CD4-positive, alpha-beta T cell treated with Interleukin-15 for 4 hours (primary cell): Measurements from ENCODE around the gene KLF17.
"Not testable (repeated sequence)": the region's sequence is repeated elsewhere in the genome, so short reads cannot be mapped to it uniquely, and the experiment has no call there.

Experiments
- DNase-seq: peaks from one replicate; pipeline ENCODE4 v3.0.0-alpha.2; 2020; ENCODE audit warnings: low spot score

KLF17 gene

DNA sequence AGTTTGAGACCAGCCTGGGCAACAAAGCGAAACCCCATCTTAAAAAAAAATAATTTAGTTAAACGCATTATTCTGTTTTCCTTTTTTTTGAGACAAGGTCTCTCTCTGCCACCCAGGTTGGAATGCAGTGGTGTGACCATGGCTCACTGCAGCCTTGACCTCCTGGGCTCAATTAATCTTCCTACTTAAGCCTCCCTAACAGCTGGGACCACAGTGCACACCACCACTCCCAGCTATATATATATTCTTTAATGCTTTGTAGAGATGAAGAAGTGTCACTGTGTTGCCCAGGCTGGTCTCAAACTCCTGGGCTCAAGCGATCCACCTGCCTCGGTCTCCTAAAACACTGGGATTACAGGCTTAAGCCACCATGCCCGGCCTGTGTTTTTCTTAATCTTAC is 7.7 kb upstream of the KLF17 start:
- DNase-seq: no peak

- no peak for DNase-seq
Measured at GRCh38 chr1:44111861-44112260, 6.8 kb upstream of the KLF17 start.

GRCh38 chr1:44112486-44112885 is 6.1 kb upstream of the KLF17 start:
- no peak for DNase-seq

DNA sequence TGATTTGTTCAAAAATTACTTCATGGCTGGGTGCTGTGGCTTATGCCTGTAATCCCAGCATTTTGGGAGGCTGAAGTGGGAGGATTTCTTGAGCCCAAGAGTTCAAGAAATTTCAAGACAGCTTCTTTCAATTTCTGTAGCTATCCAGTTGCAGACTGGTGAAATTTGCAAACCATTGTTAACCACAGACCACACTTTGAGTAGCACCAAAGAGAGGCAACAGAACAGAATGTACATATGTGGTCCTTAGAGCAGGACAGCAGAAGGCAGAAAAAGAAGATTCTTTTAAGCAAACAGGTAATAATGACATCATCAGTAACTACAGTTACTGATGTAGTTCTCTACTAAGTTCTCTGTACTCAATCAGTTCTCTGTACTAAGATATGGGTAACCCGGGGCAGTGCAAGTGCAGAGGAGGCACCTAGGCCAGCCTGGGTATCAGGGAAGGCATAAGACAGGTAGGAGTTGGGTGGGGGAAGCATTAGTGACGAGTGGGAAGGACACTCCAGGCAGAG is 5.5 kb upstream of the KLF17 start:
- no peak for DNase-seq

DNA sequence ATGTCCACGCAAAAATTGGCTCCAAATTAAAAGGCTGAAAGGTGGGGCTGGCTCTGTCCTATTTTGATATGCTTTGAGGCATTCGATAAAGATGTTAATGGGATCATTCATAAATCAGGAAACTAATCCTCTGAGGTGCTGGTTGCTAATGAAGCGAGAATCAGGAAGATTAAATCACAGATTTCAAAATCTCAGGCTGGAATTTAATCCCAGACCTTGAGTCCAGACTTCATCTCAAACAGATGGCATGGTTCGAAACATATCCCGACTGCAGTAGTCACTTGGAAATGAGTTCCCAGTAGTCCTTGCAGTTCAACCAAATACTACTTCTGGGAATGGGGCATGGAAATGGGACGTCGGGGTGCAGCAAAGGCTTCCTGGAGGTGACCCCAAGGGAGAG is 4.5 kb upstream of the KLF17 start:
- no peak for DNase-seq

DNA sequence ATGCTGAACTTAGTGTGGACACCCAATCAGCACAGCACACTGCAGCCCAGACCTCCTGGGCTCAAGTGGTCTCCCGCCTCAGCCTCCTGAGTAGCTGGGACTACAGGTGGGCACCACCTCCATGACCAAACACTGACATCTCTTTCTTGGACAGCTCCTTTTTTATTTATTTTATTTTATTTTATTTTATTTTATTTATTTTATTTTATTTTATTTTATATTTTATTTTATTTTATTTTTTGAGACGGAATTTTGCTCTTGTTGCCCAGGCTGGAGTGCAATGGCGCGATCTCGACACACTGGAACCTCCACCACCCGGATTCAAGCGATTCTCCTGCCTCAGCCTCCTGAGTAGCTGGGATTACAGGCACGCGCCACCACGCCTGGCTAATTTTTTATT is 1.3 kb upstream of the KLF17 start:
- DNase-seq: not testable (repeated sequence)

DNA sequence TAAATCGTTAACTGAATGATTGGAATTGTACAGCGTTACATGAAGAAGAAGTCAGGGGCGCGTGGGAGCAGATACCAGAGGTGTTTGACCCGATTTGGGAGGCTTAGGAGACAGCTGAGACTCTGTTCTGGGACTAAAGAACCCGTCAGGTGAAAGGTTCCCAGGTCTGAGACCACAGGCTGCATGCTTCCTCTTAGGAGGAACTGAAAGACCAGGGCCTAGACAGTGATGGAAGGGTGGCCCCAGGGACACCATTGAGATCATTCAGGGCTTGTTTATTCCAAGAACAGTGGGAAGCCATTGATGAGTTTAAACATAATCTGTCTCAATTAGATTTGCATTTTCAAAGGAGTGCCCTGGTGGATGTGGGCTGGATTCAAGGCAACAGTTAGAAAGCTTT is 904 bp downstream of the KLF17 start:
- no peak for DNase-seq

DNA sequence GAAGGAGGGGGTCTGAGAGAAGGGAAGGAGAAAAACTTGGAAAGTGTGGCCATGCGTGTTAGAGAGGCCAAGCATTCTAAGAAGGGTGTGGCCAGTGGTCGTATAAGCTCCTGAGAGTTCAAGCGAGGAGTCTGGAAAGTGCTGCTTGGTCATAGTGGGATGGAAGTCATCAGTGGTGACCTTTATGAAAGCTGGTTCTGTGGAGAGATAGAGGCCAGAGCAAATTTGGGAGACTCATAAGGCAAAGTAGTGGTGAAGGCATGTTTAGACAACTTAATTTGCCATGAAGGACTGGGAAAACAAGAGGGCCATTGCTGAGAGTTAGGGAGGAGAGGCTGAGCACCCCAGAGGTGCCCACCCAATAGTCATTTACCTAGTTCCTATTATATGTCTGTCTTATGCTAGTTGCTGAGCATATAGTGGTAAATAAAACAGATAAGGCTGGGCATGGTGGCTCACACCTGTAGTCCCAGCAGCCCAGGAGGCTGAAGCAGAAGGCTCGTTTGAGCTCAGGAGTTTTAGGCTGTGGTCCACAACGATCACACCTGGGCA is 1.9 kb downstream of the KLF17 start:
- DNase-seq: no peak

DNA sequence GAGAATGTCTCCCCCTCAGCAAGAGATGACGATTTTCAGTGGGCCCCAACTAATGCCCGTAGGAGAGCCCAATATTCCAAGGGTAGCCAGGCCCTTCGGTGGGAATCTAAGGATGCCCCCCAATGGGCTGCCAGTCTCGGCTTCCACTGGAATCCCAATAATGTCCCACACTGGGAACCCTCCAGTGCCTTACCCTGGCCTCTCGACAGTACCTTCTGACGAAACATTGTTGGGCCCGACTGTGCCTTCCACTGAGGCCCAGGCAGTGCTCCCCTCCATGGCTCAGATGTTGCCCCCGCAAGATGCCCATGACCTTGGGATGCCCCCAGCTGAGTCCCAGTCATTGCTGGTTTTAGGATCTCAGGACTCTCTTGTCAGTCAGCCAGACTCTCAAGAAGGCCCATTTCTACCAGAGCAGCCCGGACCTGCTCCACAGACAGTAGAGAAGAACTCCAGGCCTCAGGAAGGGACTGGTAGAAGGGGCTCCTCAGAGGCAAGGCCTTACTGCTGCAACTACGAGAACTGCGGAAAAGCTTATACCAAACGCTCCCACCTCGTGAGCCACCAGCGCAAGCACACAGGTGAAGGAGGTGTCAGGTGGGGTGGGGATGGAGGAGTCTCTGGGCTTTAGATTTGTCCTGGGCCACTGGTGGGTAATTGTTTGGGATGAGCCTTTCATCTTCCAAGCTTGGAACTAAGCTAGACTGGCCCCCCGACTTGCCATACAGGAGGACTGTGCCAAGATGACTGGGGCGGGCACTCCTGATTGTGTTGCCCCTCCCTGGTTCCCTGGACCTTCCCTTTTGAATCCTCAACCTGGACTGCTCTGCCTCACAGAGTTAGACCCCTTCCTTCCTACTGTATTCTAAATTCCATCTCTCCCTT is 11.2 kb downstream of the KLF17 start:
- DNase-seq: no peak

DNA sequence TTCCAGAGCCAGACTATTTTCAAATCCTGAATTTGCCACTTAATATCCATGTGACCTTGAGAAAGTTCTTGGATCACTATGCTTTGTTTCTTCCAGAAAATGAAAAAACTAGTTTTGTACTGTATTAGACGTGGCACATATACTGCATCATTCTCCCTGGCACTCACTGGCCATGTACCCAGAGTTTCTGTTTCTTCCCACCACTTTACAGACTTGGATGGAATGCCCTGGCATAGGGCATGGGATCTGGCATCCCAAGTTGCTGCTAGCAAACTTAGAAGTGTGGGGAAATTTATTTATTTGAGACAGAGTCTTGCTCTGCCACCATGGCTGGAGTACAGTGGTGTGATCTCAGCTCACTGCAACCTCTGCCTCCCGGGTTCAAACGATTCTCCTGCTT is 12.8 kb downstream of the KLF17 start:
- DNase-seq: no peak

- no peak for DNase-seq
Measured at GRCh38 chr1:44134071-44134920, 15.7 kb downstream of the KLF17 start.

- no peak for DNase-seq
Measured at GRCh38 chr1:44135886-44136285, 17.3 kb downstream of the KLF17 start.

DNA sequence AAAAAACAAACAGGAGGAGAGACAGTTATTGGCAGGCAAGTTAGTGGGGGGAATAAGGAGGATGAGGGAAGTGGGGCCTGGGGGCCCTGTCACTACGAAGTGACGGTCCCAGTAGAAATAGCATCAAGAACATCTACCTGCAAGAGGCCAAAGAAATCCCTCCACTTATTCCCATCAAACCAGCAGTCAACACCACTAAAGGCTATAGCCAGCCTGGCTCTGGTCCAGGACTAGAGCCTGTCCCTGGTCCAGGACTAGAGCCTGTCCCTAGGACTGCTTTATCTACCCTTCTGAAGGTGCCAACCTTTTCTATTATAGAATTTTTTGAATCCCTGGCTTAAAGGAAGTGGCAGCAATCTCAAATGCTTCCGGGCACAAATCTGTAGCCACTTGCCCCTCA is 19.6 kb downstream of the KLF17 start:
- no peak for DNase-seq

- DNase-seq: not testable (repeated sequence)
Measured at GRCh38 chr1:44139565-44139964, 20.9 kb downstream of the KLF17 start.

- no peak for DNase-seq
Measured at GRCh38 chr1:44141531-44141930, 22.9 kb downstream of the KLF17 start, which contains the start of gene KLF18. Gene KLF18, minus strand, starts transcription at chr1:44141631. Its CDS starts 0 bp downstream, at chr1:44141631.

DNA sequence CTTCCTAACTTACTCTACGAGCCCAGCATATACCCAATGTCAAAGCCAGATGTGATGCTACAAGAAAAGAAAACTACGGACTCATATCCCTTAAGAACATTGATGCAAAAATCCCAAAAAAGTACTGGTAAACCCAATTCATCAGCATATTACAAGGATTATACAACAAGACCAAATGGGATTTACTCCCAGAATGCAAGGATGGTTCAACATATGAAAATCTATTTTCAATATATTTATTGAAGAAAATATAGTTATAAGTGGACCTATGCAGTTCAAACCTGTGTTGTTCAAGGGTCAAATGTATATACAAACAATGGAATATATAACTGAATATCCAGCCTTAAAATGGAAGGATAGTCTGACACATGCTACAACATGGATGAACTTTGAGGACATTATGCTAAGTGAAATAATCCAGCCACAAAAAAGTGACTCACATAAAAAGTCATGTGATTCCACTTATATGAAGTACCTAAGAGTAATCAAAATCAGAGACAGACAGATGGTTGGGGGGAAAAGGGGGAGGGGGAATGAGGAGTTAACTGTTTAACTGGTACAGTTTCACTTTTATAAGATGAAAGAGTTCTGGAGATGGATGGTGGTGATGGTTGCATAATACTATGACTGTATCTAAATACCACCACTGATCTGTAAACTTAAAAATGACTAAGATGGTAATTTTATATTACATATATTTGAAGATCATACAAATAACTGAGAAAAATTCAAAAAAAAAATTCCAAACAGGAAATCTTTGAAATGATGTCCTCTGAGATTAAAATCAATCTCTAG is 26.5 kb downstream of the KLF17 start:
- no peak for DNase-seq

GRCh38 chr1:44146536-44147361 is 28.1 kb downstream of the KLF17 start:
- DNase-seq: no peak

DNA sequence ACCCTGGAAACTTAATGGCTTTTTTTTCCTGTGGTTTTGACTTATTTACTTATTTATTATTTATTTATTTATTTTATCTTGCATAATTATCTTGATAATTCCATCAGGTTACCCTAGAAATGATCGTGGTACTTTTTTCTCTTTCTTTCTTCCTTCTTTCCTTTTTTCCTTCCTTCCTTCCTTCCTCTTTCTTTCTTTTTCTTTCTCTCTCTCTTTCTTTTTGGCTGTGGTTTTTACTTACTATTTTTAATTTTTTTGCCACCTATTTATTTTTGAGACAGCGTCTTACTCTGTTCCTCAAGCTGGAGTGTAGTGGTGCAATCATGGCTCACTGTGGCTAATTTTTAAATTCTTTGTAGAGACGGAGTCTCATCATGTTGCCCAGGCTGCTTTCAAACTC is 29.0 kb downstream of the KLF17 start:
- DNase-seq: no peak

DNA sequence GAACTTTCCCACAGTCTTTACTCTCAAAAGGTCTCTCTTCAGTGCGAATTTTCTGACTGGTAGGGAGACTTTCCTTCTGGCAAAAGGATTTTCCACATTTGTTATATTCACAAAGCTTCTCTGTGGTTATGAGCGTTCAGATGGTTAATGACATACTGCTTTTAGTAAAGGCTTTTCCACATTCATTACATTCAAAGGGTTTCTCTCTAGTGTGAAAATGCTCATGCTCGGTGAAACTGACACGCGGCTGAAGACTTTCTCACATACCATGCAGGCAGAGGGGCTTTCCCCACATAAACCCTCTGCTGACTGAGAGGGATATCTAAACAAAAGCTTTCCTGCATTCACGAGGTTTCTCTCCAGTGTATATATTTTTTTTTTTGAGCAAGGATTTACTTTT is 32.7 kb downstream of the KLF17 start:
- DNase-seq: no peak

DNA sequence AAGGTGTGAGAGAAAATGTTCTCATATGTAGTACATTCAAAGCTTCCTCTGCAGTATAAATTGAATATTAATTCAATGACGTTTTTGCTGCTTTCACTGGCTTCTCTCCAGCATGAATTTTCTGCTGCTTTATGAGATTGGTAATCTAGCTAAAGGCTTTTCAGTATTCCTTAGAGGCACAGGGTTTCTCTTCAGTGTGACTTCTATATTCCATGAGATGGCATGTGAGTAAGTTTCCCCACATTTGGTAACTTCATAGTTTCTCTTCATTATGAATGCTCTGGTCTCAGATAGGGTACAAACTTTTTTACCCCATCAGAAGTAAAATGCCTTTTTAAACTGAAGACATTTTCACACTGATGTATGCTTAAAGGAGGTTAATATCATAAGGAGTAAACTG is 33.2 kb downstream of the KLF17 start:
- no peak for DNase-seq

DNA sequence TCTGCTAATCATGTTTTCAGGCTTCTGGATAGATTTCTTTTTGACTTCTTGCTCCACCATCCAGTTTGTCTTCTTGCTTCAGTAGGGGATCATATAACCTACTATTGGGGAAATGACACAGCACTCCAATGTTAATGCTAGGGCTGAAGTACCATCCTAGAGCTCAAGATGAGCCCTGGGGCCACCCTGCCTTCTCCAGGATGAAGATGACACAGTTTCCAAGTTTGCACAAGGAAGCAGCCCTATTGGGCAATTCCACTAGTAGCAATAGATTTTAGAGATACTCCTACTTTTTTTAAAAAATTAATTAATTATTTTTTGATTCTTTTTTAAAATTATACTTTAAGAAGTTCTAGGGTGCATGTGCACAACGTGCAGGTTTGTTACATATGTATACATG is 34.1 kb downstream of the KLF17 start:
- DNase-seq: no peak
